Superior temporal gyrus (tissue), 1 donor: Measurements from ENCODE around the gene GPR153.
A peak's percentile ranks its signal among the peaks of the same experiment; 100 is the strongest.
"Not testable (repeated sequence)": the region's sequence is repeated elsewhere in the genome, so short reads cannot be mapped to it uniquely, and the experiment has no call there.

Experiments used
- DNase-seq: peaks from one replicate; pipeline ENCODE4 v3.0.0-alpha.2; 2016; ENCODE audit errors: extremely low spot score

GPR153 gene

DNA sequence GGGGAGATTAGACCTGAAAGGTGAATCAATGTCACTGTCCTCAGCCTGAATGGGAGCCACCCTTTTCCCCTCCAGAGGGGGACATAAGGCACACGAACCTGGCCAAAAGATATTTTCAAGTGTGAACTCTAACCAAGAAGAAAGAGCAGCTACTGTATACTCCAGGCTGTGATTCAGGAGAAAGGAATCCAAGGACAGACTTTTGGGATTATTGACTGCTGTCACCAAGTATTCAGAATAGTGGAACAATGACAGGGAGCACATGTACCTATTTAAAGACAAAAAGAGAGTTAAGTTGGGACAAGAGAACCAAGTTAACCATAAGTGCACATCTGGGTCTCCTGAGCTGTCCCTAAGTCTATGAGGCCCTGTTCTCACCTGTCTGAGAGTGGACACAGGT, 27.5 kb downstream of the GPR153 start:
- DNase-seq, result no peak

DNA sequence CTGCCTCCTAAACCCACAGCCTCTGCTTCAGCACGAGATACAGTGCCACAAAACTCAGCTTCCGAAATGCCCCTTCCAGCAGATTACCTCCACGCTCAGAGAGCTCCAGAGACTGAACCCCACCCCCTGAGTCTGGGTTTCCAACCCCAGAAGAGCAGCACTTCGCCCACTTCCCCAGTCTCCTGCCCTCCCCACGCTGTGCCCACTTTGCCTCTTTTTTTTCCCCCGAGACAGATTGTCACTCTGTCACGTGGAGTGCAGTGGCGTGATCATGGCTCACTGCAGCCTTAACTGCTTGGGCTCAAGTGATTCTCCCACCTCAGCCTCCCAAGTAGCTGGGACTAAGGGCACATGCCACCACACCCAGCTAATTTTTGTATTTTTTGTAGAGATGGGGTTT, 35.2 kb downstream of the GPR153 start:
- DNase-seq, result no peak

DNA sequence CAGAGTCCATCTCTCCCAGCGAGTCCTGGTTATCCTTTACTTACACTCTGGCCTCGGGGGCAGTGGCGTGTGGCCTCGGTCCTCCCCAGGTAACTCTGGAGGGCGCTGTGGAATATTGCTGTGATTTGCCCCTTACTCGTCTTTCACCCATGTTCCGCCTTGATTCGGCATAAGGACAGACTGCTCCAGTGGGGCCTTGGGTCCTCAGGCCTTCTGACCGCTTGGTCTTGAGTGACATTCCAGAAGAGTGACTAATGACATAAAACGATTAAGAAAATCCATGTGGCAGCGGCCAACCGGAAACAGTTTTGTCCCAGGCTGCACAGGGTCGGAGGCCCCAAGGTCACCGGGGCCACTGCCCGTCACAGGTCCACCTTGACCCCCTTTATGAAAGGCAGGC, 36.2 kb downstream of the GPR153 start:
- no peak for DNase-seq

DNA sequence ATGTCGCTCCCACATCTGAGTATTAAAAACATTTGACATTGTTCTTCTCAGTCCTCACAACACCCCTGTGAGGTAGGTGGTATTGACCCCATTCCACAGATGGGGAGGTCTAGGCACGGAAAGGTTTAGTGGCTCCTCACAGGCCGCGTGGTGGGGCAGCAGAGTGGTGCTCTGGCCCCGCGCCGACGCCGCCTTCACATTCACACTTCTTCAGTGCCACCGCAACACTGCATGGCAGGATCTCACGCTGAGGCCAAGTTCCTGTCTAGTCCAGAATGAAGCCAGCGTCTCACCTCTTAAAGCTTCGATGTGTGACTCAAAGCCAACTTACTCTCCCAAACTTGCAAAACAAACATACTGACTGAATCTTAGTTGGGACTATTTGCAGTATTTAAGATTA, 37.3 kb downstream of the GPR153 start:
- DNase-seq, result no peak

DNA sequence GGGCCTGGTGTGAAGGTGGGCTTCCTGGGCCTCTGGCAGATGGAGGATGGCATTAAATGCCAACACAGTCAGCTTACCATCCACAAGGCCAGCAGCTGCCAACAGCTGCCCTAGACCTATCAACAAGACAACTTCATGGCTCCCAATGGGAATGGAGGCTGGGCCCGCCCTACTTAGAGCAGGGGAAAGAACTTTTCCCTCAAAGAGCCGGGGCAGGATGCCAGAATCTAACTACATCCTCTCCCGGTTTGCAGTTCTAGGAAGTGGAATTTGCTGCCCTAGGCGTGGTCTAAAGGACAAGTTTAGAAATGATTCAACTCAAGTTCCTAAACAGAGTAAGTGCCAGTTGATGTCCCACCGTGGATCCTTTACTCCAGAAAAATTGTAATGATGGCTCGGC, 38.3 kb downstream of the GPR153 start:
- DNase-seq, result no peak

DNA sequence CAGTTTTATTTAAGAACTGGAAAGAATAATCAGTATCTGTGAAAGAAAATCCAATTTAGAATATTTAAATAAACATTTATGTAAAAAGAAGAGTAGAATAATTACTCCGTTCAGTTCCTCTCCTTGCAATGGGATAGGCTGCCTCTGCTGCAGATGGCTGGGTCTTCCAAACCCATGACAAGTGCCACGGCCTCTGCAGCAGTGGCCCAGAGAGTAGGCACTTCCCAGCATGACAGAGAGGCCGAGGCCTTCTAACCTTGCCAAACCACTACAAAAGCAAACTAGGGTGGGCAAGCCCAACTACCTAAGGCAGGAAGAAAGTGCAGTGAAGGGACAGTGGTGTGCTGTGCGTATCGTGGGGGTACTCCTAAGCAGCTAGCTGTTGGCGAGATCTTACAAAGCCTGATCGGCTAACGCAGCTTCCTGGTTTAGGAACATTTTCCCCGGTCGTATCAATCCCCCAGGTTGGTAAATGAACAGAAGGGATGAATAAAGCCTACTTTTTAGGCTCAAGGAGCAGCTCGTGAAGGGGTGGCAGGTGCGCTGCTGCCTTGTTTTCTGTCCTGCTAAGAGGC, 39.6 kb downstream of the GPR153 start:
- DNase-seq, result no peak

DNA sequence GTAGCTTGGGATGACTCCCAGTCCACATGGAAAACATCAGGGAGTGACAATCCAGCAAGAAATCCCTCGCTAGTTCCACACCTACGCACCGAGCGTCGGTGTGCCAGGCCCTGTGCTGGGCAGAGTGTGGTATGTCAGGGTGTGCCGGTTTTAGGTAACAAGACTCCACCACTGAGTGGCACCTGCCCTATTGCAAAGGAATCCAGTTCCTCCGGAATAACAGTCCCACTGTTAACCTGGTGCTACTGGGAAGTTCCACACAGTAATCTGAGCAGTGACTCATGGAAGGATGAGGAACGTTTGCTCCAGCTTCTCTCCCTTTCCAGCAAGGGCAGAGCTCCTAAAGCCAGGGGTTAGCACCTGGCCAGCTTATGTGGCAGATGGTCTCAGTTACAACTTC, 40.7 kb downstream of the GPR153 start:
- DNase-seq, result no peak

DNA sequence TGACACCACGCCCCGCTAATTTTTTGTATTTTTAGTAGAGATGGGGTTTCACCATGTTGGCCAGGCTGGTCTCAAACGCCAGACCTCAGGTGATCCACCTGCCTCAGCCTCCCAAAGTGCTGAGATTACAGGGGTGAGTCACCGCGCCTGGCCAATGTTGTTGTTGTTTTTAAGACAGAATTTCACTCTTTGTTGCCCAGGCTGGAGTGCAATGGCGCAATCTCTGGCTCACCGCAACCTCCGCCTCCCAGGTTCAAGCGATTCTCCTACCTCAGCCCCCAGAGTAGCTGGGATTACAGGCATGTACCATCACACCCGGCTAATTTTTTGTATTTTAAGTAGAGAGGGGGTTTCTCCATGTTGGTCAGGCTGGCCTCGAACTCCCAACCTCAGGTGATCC, 41.3 kb downstream of the GPR153 start:
- DNase-seq, result not testable (repeated sequence)

DNA sequence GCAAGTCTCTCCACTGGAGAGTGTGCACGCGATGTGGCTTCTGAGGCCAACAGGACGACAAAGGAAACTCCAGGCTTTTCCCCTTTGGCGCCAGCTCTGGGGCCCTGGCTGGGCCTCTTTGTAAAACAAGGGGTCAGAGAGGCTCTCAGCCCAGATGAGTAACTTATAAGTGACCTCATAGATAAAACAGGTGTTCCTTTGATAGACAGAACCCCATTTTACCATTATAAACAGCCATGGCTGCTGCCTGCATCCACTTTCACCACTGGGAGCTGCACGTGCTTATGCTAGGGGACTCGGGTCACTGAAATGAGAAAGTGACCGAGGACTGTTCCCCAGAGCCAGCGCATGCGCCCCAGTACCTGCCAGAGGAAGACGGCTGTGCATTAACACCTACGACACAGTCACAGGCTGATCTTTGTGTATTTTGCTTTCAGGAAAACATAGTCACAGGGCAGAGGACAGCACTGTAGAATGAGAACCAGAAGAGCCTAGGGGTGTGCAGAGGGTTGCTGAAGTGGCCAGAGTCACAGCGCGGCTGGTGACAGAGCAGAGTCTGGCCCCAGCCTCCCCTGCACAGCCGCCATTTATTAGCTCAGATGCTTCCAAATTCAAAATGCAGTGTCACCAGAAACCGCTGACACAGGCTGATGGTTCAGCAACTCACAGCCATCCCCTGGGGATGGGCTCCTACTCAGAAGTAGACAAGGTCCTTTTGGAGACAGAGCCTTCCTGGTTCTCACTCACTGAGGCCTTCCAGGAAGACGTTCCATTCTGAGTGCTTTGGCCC, 42.3 kb downstream of the GPR153 start:
- no peak for DNase-seq

DNA sequence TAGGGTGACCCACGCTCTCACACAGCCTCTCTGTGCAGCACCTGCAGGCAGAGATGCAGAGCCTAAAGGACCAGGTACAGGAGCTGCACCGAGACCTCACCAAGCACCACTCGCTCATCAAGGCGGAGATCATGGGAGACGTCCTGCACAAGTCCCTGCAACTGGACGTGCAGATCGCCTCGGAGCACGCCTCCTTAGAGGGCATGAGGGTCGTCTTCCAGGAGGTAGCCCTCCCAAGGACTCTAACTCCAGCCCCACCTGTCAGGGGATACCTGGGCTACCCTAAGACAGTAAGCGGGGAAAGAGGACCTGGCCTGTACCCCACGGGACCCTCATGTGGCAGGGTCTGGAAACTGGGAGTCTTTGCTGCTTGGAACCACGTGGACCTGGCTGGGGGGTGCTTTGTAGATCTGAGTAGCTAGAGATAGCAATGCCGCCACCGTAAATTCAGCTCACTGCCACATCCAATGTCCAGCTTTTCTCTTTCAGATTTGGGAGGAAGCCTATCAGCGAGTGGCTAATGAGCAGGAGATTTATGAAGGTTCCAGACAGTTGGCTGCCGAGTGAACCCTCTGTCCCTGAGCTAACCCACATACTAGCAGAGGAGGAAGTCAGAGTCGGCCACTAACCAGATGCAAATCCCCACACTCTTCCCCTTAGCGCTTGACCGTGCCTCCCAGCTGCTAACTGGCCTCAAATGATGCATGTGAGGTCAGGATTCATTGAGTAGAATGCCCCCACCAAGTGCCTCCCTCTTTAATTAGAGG, 48.5 kb downstream of the GPR153 start:
- DNase-seq, result no peak

DNA sequence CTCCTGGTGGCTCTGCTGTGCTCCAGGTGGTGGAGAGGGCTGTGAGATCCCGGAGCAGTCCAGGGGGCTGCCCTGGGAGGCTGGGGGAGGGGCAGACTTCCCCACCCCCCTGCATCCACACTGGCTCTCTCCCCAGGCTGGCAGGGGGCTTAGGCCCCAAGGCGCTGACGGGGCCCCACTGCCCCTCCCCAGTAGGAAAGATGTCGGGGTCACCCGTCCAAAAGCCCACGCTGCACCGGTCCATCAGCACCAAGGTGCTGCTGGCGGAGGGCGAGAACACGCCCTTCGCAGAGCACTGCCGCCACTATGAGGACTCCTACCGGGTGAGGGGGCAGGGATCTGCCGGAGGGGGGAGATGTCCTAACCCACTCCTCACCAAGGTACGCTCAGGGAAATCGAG, 49.2 kb downstream of the GPR153 start:
- no peak for DNase-seq

DNA sequence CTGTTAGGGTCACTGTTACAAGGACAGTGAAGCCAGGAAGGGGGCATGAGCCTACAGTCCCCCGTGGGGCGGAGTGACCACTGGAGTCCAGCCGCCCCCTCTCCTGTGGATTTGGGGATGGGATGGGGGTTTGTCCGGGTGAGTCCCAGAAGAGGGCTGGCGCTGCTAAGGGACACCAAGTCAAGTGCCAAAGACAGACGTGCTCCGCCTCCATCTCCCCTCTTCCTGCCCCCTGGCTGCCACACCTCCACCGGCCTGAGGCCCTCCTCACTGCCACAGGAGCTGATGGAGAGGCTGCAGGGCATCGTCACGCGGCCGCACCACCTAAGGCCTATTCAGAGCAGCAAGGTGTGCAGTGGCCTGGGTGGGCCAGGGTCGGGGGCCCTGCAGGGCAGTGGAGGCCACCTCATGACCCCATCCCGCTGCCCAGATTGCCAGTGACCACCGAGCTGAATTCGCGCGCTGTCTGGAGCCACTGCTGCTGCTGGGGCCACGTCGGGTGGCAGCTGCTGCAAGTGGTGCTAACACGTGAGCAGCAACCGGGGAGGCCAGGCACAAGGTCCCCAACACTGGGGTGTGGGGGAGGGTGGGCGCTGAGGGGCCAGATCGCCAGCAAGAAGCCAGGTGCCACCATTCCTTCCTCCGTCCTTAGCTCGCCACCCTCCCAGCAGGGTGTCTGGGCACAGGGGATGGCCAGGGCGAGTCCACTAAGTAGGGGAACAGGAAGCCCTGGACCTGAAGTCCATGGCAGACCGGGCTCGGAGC, 50.1 kb downstream of the GPR153 start:
- no peak for DNase-seq

DNA sequence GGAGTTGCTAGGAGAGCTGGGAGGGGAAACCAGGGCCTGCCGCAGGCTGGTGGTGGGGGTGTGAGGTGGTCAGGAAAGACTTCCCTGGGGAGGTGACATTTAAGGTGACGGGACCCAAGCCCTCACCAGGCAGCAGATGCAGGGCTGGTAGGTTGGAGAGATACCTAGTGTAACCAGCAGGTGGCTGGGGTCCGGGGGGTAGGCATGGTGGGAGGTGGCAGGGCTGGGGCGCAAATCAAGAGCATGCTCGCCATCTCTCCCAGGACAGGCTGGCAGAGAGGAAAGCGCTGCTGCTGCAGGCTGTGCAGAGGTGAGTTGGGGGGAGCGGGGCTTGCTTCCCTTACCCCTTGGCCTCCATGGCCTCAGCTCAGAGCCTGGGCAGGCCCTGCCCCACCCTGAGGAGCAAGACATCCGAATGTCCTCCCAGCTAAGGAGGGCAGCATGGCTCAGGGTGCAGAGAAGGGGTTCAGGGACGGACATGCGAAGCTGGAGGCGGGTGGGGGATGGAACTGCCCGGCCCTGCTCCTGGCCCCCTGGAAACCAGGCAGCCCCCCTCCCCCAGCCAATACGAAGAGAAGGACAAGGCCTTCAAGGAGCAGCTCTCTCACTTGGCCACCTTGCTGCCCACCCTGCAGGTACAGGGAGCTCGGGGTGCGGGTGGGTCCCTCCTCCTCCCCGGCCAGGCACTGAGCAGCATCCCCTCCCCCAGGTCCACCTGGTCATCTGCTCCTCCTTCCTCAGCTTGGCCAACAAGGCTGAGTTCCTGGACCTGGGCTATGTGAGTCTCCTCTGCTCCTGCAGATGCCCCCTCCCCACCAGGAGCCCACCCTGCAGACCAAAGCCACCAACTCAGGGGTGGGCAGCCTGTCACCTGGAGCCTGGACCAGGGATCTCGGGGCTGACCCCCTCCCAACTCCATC, 51.0 kb downstream of the GPR153 start:
- no peak for DNase-seq

DNA sequence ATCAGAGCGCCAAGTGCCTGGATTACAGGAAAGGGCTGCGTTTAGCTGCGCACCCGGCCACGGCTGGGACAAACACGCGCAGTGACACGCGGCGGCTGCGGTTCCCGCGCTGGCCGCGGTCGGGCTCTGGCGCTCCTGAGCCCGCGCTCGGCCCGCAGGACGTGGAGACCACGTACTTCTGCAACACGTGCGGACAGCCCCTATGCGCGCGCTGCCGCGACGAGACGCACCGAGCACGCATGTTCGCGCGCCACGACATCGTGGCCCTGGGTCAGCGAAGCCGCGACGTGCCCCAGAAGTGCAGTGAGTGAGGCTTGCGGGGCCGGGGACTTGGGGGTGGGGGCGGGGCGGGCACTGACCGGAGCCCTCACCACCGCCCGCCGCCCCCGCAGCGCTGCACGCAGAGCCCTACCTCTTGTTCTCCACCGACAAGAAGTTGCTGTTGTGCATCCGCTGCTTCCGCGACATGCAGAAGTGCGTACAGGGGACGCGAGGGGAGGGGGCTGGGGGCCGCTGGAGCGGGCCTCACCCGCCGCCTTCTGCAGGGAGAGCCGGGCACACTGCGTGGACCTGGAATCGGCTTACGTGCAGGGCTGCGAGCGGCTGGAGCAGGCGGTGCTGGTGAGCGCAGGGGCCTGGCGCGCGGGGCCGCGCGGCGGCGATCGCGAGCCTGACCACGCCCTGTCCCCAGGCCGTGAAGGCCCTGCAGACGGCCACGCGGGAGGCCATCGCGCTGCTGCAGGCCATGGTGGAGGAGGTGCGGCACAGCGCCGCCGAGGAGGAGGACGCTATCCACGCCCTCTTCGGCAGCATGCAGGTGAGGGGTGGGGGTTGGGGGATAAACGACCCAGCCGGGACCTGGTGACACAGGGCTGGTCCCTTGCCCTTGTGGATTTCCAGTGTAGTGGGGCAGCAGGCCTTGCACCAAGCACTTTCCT, 51.9 kb downstream of the GPR153 start:
- DNase-seq, result peak; percentile 41

DNA sequence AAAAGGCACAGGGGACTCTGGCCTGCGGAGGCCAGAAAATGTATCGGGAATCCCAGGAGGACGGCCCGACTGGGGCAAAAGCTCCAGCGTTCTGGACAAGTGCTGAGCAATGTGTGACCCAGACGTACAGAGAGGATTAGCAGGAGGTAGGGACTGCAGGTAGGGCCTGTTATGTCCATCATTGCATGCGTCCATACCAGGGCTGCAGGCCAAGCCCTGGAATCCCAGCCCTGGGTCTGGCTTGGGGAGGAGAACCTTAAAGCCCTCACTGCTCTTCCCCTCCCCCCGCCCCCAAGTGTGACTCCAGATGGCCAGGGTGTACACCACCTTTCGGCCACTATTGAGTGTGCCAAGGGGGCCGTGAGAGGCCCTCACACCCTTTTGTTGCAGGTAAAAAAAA, 53.0 kb downstream of the GPR153 start:
- DNase-seq, result no peak

DNA sequence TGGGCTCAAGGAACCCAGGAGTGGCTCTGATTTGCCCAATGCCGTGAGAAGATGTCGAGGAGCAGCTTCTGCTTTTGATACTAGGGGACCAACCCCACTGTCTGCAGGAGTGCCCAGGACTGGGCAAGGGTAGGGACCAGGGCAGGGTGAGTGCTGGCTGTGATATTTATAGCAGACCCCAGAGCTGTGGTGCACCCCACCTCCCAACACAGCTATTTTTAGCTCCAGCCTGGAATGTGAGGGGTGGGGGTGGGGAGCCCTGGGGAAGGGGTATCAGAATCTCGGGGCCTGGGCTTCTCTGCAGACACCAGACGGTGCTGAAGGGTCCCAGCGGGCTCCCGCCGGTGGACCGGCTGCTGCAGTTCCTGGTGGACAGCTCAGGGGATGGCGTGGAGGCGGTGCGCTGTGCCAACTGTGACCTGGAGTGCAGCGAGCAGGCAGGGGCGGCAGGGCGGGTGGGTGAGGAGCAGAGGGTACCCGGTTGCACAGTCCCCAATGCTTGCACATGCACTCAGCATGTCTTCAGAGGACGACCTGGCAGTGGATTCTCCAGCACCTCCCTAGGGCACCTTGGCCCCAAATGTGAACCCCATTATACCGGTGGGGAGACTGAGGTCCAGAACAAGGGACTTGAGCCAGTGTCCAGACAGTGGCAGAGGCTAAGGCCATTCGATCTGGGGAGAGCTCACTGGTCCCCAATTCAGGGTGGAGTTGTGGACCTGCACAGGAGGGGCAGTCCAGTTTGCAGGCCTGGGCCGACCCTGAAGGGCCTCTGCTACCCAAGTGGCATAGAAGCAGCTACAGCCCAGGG, 53.6 kb downstream of the GPR153 start:
- no peak for DNase-seq

DNA sequence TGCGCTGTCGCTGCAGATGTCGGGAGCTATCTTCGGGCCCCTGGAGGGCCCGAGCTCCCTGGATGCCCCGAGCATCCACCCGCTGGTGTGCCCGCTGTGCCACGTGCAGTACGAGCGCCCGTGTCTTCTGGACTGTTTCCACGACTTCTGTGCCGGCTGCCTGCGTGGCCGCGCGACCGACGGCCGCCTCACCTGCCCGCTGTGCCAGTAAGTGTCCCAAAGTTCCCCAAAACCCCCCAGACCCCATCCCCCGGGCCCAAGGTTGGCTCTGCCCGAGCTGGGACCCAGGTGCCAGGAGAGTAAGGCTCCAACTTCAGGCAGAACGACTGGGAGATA, 54.4 kb downstream of the GPR153 start:
- no peak for DNase-seq

DNA sequence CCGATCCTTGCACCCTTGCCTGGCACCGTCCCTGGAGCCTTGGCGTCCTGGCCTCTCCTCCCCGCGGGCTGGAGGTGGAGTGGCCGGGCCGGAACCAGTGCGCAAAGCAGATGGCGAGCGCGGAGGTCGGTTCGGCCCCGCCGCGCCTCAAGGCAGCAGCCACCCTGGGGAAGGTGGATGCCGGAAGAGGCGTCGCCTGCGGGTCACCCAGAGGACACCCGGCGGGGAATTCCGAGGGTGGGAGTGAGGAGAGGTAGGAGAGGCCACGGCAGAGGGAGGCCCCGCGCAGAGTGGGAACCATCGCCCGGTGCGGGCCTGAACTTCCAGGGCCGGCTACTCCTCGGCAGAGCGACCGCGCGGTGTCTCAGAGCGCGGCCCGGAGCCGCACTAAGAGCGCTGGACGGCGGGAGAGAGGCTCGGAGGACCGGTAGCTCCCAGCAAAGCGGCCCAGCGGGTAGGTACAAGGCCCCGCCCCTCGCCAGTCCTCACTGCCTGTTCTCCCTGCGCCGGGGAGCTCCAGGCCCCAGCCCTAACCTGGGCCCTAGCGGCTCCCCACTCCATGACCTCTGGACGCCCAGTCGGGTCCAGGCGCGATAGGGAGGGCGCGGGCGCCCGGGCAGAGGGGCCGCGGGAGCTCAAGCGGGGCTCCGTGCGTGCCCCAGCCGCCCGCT, 54.9 kb downstream of the GPR153 start, which contains the start of gene RNF207:
RNF207 (plus strand) TSS at position 271 of the 671 bp plus-strand sequence. CDS start 417 bp downstream, outside the sequence.
- DNase-seq, result no peak

DNA sequence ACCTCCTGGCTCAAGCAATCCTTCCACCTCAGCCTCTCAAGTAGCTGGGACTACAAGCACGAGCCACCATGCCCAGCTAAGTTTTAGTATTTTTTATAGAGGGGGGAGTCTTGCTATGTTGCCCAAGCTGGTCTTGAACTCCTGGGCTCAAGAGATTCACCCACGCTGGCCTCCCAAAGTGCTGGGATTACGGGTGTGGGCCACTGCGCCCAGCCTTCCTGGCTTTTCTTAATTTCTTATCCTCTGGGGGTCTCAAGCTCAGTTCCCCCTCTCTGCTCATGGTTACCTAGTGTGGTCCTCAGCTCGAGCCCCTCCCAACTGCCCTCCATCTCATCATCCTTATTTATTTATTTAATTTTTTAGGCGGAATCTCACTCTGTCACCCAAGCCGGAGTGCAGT, 58.6 kb downstream of the GPR153 start:
- DNase-seq, result no peak
